ENCODE measurements around the gene SHMT1.
"Not testable (repeated sequence)": the region's sequence is repeated elsewhere in the genome, so short reads cannot be mapped to it uniquely, and the experiment has no call there.

Gene SHMT1

GRCh38 chr17:18324140-18325050 is 39.0 kb downstream of the SHMT1 start:
- DNase-seq (ENCODE audit: low read depth), result no peak

GRCh38 chr17:18323507-18324139 is 39.7 kb downstream of the SHMT1 start:
- no peak for DNase-seq (ENCODE audit: low read depth)

GRCh38 chr17:18323007-18323406 is 40.3 kb downstream of the SHMT1 start:
- DNase-seq (ENCODE audit: low read depth), result no peak

GRCh38 chr17:18322522-18322921 is 40.8 kb downstream of the SHMT1 start:
- DNase-seq (ENCODE audit: low read depth), result no peak

- no peak for DNase-seq (ENCODE audit: low read depth)
Measured at GRCh38 chr17:18321309-18321708, 42.0 kb downstream of the SHMT1 start.

GRCh38 chr17:18320301-18320700 is 43.0 kb downstream of the SHMT1 start:
- no peak for DNase-seq (ENCODE audit: low read depth)

GRCh38 chr17:18319604-18320256 is 43.6 kb downstream of the SHMT1 start:
- no peak for DNase-seq (ENCODE audit: low read depth)

- DNase-seq (ENCODE audit: low read depth), result no peak
Measured at GRCh38 chr17:18318771-18319450, 44.4 kb downstream of the SHMT1 start.

GRCh38 chr17:18318117-18318516 is 45.2 kb downstream of the SHMT1 start:
- DNase-seq (ENCODE audit: low read depth), result no peak

- no peak for DNase-seq (ENCODE audit: low read depth)
Measured at GRCh38 chr17:18315961-18316360, 47.4 kb downstream of the SHMT1 start.

GRCh38 chr17:18315562-18315922 is 47.8 kb downstream of the SHMT1 start:
- peak; percentile 30 for DNase-seq (ENCODE audit: low read depth)

GRCh38 chr17:18314731-18315561 is 48.4 kb downstream of the SHMT1 start, which contains the start of the genes SMCR8 and TOP3A:
SMCR8 (plus strand) TSS chr17:18315293; CDS start chr17:18315790, 497 bp downstream.
TOP3A (minus strand) TSS chr17:18314994; CDS start chr17:18314778, 216 bp downstream.
- peak; percentile 92 for DNase-seq (ENCODE audit: low read depth)

- no peak for DNase-seq (ENCODE audit: low read depth)
Measured at GRCh38 chr17:18314059-18314730, 49.2 kb downstream of the SHMT1 start.

- DNase-seq (ENCODE audit: low read depth), result no peak
Measured at GRCh38 chr17:18309202-18309601, 54.1 kb downstream of the SHMT1 start.

GRCh38 chr17:18303206-18303605 is 60.1 kb downstream of the SHMT1 start:
- not testable (repeated sequence) for DNase-seq (ENCODE audit: low read depth)

GRCh38 chr17:18300725-18301480 is 62.4 kb downstream of the SHMT1 start:
- no peak for DNase-seq (ENCODE audit: low read depth)

- not testable (repeated sequence) for DNase-seq (ENCODE audit: low read depth)
Measured at GRCh38 chr17:18298061-18298460, 65.3 kb downstream of the SHMT1 start.

- no peak for DNase-seq (ENCODE audit: low read depth)
Measured at GRCh38 chr17:18291718-18292540, 71.4 kb downstream of the SHMT1 start.

GRCh38 chr17:18285296-18285695 is 78.1 kb downstream of the SHMT1 start:
- DNase-seq (ENCODE audit: low read depth), result no peak
